Right lobe of liver (tissue), 4 donors: ENCODE results near the gene CHKA.

Experiments
- CTCF ChIP-seq, 4 donors: fragments of 200-600 bp in 3 of 4; fragments of 450-650 bp in 1 of 4; IDR thresholded peaks; one replicate each; pipeline versions ENCODE4 v1.5.1 to v1.8.0; 2016 to 2022; ENCODE audit warnings: antibody characterized with exemption in 4 of 4, mild to moderate bottlenecking in 2 of 4
- POLR2A ChIP-seq: fragments of 450-650 bp; IDR thresholded peaks from one replicate; pipeline ENCODE4 v1.6.1; 2017; ENCODE audit warnings: antibody characterized with exemption, mild to moderate bottlenecking
- donor health status: DM: no; HTN: no; CAD: no.
- donor health status: DM: no; HTN: no; CAD: no.
- donor health status: DM: no; HTN: yes; CAD: no.

GRCh38 chr11:68106165-68106940 is 14.8 kb downstream of the CHKA start:
- TF ChIP-seq CTCF (IDR thresholded peaks at IDR 0.05) (no peak), POLR2A (no peak)
